Measurements from ENCODE around the gene CCDC192. TPM values are rescaled to one million over a fixed set of nuclear protein-coding genes. Genes with fewer than 3 reads are reported as not detected.

CCDC192 gene
- total and polyA plus RNA-seq, 5 donors, result 0.43 TPM; not detected in 4

GRCh38 chr5:127793052-127793451 lies 89.9 kb downstream of the CCDC192 start:
- Histone ChIP-seq H3K27me3 (ENCODE audit: control insufficient read depth, insufficient read depth) (no peaks in the 10 kb centered on the region), H3K4me1 (ENCODE audit: control insufficient read depth, insufficient read depth, low read length) (no peaks in the 10 kb centered on the region), H3K27ac (ENCODE audit: low read length) (no peak overlapping the region), H3K4me3 (ENCODE audit: low read length) (no peak overlapping the region), H3K9me3 (ENCODE audit: control insufficient read depth, low read length) (no peaks in the 10 kb centered on the region)
- DNase-seq (no peak), ATAC-seq (no peak)
- intact Hi-C loops (cut with DNase I), result no loop called here

GRCh38 chr5:127793879-127794278 lies 90.7 kb downstream of the CCDC192 start:
- no peak overlapping the region for H3K27ac ChIP-seq (ENCODE audit: low read length)
- no peak for DNase-seq
- H3K4me3 ChIP-seq (ENCODE audit: low read length), result no peak overlapping the region
- WGBS, result 73% methylated on average over 4 of the region's 4 CpGs
- intact Hi-C loops (cut with DNase I), result no loop called here
- ATAC-seq, result no peak
- H3K4me1 ChIP-seq (ENCODE audit: control insufficient read depth, insufficient read depth, low read length), result no peaks in the 10 kb centered on the region
- H3K27me3 ChIP-seq (ENCODE audit: control insufficient read depth, insufficient read depth), result no peaks in the 10 kb centered on the region
- no peaks in the 10 kb centered on the region for H3K9me3 ChIP-seq (ENCODE audit: control insufficient read depth, low read length)

- H3K4me1 ChIP-seq (ENCODE audit: control insufficient read depth, insufficient read depth, low read length), result no peaks in the 10 kb centered on the region
- no peak overlapping the region for H3K27ac ChIP-seq (ENCODE audit: low read length)
- H3K9me3 ChIP-seq (ENCODE audit: control insufficient read depth, low read length), result no peaks in the 10 kb centered on the region
- no peak overlapping the region for H3K4me3 ChIP-seq (ENCODE audit: low read length)
- DNase-seq (no peak), ATAC-seq (no peak)
- intact Hi-C loops (cut with DNase I), result no loop called here
- no peaks in the 10 kb centered on the region for H3K27me3 ChIP-seq (ENCODE audit: control insufficient read depth, insufficient read depth)
Measured at GRCh38 chr5:127796211-127796610, 93.0 kb downstream of the CCDC192 start.

- Histone ChIP-seq H3K4me3 (ENCODE audit: low read length) (no peak overlapping the region), H3K9me3 (ENCODE audit: control insufficient read depth, low read length) (no peaks in the 10 kb centered on the region), H3K4me1 (ENCODE audit: control insufficient read depth, insufficient read depth, low read length) (peaks cover 3% of the 10 kb centered on the region), H3K27me3 (ENCODE audit: control insufficient read depth, insufficient read depth) (no peaks in the 10 kb centered on the region), H3K27ac (ENCODE audit: low read length) (no peak overlapping the region)
- no peak for DNase-seq
- WGBS, result 80% methylated on average over 2 of the region's 2 CpGs
- no peak for ATAC-seq
- intact Hi-C loops (cut with DNase I), result no loop called here
Measured at GRCh38 chr5:127799293-127799905, 96.2 kb downstream of the CCDC192 start.

- no peak for DNase-seq
- Histone ChIP-seq H3K4me3 (ENCODE audit: low read length) (no peak overlapping the region), H3K27me3 (ENCODE audit: control insufficient read depth, insufficient read depth) (no peaks in the 10 kb centered on the region), H3K4me1 (ENCODE audit: control insufficient read depth, insufficient read depth, low read length) (peaks cover 3% of the 10 kb centered on the region), H3K27ac (ENCODE audit: low read length) (no peak overlapping the region), H3K9me3 (ENCODE audit: control insufficient read depth, low read length) (no peaks in the 10 kb centered on the region)
- 45% methylated on average over 2 of the region's 2 CpGs for WGBS
- ATAC-seq, result peak in 1 of 2 donors; percentile 39
- intact Hi-C loops (cut with DNase I), result no loop called here
Measured at GRCh38 chr5:127801751-127802476, 98.7 kb downstream of the CCDC192 start.

- Histone ChIP-seq H3K4me3 (ENCODE audit: low read length) (no peak overlapping the region), H3K9me3 (ENCODE audit: control insufficient read depth, low read length) (no peaks in the 10 kb centered on the region), H3K27ac (ENCODE audit: low read length) (no peak overlapping the region), H3K4me1 (ENCODE audit: control insufficient read depth, insufficient read depth, low read length) (peaks cover 3% of the 10 kb centered on the region), H3K27me3 (ENCODE audit: control insufficient read depth, insufficient read depth) (no peaks in the 10 kb centered on the region)
- intact Hi-C loops (cut with DNase I), result no loop called here
- no peak for ATAC-seq
- no peak for DNase-seq
- 22% methylated on average over 3 of the region's 3 CpGs for WGBS
Measured at GRCh38 chr5:127802477-127802865, 99.3 kb downstream of the CCDC192 start.

- no peak for DNase-seq
- intact Hi-C loops (cut with DNase I), result no loop called here
- Histone ChIP-seq H3K4me1 (ENCODE audit: control insufficient read depth, insufficient read depth, low read length) (peaks cover 3% of the 10 kb centered on the region), H3K9me3 (ENCODE audit: control insufficient read depth, low read length) (no peaks in the 10 kb centered on the region), H3K27me3 (ENCODE audit: control insufficient read depth, insufficient read depth) (no peaks in the 10 kb centered on the region), H3K4me3 (ENCODE audit: low read length) (no peak overlapping the region), H3K27ac (ENCODE audit: low read length) (no peak overlapping the region)
- no peak for ATAC-seq
- WGBS, result 71% methylated on average over 6 of the region's 6 CpGs
Measured at GRCh38 chr5:127804886-127805426, 101.8 kb downstream of the CCDC192 start.

- H3K27me3 ChIP-seq (ENCODE audit: control insufficient read depth, insufficient read depth), result no peaks in the 10 kb centered on the region
- no peak overlapping the region for H3K4me3 ChIP-seq (ENCODE audit: low read length)
- no peaks in the 10 kb centered on the region for H3K9me3 ChIP-seq (ENCODE audit: control insufficient read depth, low read length)
- H3K27ac ChIP-seq (ENCODE audit: low read length), result no peak overlapping the region
- peaks cover 3% of the 10 kb centered on the region for H3K4me1 ChIP-seq (ENCODE audit: control insufficient read depth, insufficient read depth, low read length)
- WGBS, result 82% methylated on average over 1 of the region's 1 CpG
- intact Hi-C loops (cut with DNase I), result no loop called here
- DNase-seq (no peak), ATAC-seq (no peak)
Measured at GRCh38 chr5:127805448-127805847, 102.3 kb downstream of the CCDC192 start.

- Histone ChIP-seq H3K4me3 (ENCODE audit: low read length) (no peak overlapping the region), H3K27me3 (ENCODE audit: control insufficient read depth, insufficient read depth) (no peaks in the 10 kb centered on the region), H3K27ac (ENCODE audit: low read length) (no peak overlapping the region), H3K9me3 (ENCODE audit: control insufficient read depth, low read length) (no peaks in the 10 kb centered on the region), H3K4me1 (ENCODE audit: control insufficient read depth, insufficient read depth, low read length) (peaks cover 3% of the 10 kb centered on the region)
- 97% methylated on average over 3 of the region's 3 CpGs for WGBS
- DNase-seq (no peak), ATAC-seq (no peak)
- intact Hi-C loops (cut with DNase I), result no loop called here
Measured at GRCh38 chr5:127806776-127807175, 103.6 kb downstream of the CCDC192 start.

GRCh38 chr5:127809533-127809932 lies 106.3 kb downstream of the CCDC192 start:
- ATAC-seq (no peak), DNase-seq (no peak)
- Histone ChIP-seq H3K4me1 (ENCODE audit: control insufficient read depth, insufficient read depth, low read length) (no peaks in the 10 kb centered on the region), H3K27ac (ENCODE audit: low read length) (no peak overlapping the region), H3K9me3 (ENCODE audit: control insufficient read depth, low read length) (no peaks in the 10 kb centered on the region), H3K4me3 (ENCODE audit: low read length) (no peak overlapping the region), H3K27me3 (ENCODE audit: control insufficient read depth, insufficient read depth) (no peaks in the 10 kb centered on the region)
- 86% methylated on average over 1 of the region's 1 CpG for WGBS
- intact Hi-C loops (cut with DNase I), result no loop called here

GRCh38 chr5:127810017-127810416 lies 106.8 kb downstream of the CCDC192 start:
- Histone ChIP-seq H3K27ac (ENCODE audit: low read length) (no peak overlapping the region), H3K27me3 (ENCODE audit: control insufficient read depth, insufficient read depth) (no peaks in the 10 kb centered on the region), H3K9me3 (ENCODE audit: control insufficient read depth, low read length) (no peaks in the 10 kb centered on the region), H3K4me1 (ENCODE audit: control insufficient read depth, insufficient read depth, low read length) (no peaks in the 10 kb centered on the region), H3K4me3 (ENCODE audit: low read length) (no peak overlapping the region)
- intact Hi-C loops (cut with DNase I), result no loop called here
- DNase-seq (no peak), ATAC-seq (no peak)
- 49% methylated on average over 1 of the region's 1 CpG for WGBS
